Osteocyte (in vitro differentiated cells): ENCODE data around the gene CD52. TPM values are rescaled to one million over a fixed set of nuclear protein-coding genes. Genes with fewer than 3 reads are reported as not detected.

Experiments used
- DNase-seq: peaks from one replicate; pipeline ENCODE4 v3.0.0; 2021; ENCODE audit warnings: mixed read lengths; ENCODE audit not compliant: unreplicated experiment; ENCODE audit errors: extremely low spot score
- H3K27ac Mint-ChIP-seq: one replicate; pipeline ENCODE4 v1.8.0; 2021; ENCODE audit warnings: mild to moderate bottlenecking, mixed read lengths; ENCODE audit not compliant: unreplicated experiment
- H3K27me3 Mint-ChIP-seq: one replicate; pipeline ENCODE4 v1.8.0; 2021; ENCODE audit warnings: mixed read lengths; ENCODE audit not compliant: unreplicated experiment
- H3K36me3 Mint-ChIP-seq: one replicate; pipeline ENCODE4 v1.8.0; 2021; ENCODE audit warnings: mixed read lengths; ENCODE audit not compliant: unreplicated experiment
- H3K4me1 Mint-ChIP-seq: one replicate; pipeline ENCODE4 v1.8.0; 2021; ENCODE audit warnings: mixed read lengths; ENCODE audit not compliant: unreplicated experiment
- H3K4me3 Mint-ChIP-seq: one replicate; pipeline ENCODE4 v1.8.0; 2021; ENCODE audit warnings: mild to moderate bottlenecking, moderate library complexity, mixed read lengths; ENCODE audit not compliant: unreplicated experiment
- H3K9me3 Mint-ChIP-seq: one replicate; pipeline ENCODE4 v1.8.0; 2021; ENCODE audit warnings: mixed read lengths; ENCODE audit not compliant: unreplicated experiment
- CTCF ChIP-seq: fragments of 200-600 bp; sonication (generic); IDR thresholded peaks from 2 replicates; pipeline ENCODE4 v1.5.0; 2021; ENCODE audit warnings: antibody characterized with exemption, mild to moderate bottlenecking, moderate library complexity
- total RNA-seq: library from RNA; stranded (reverse); gene quantifications from 2 replicates; pipeline ENCODE4 v1.2.1, GENCODE V29; 2021

CD52 gene
- total RNA-seq, 1 donor from 2014 or later, result not detected

- no peak for DNase-seq
- peaks cover 47% of the 10 kb centered on the region for H3K4me1 Mint-ChIP-seq
- TF ChIP-seq CTCF, result peak; percentile 73
- H3K36me3 Mint-ChIP-seq, result peaks cover 1% of the 10 kb centered on the region
- H3K27me3 Mint-ChIP-seq, result no peaks in the 10 kb centered on the region
- H3K27ac Mint-ChIP-seq, result peak overlapping the region; percentile 89
- H3K9me3 Mint-ChIP-seq, result no peaks in the 10 kb centered on the region
- H3K4me3 Mint-ChIP-seq, result no peak overlapping the region
Observed at GRCh38 chr1:26284597-26285347, 33.0 kb upstream of the CD52 start.

GRCh38 chr1:26285366-26286063, 32.2 kb upstream of the CD52 start:
- TF ChIP-seq CTCF, result peak; percentile 31
- Mint-ChIP-seq H3K27me3 (no peaks in the 10 kb centered on the region), H3K36me3 (peaks cover 1% of the 10 kb centered on the region), H3K4me3 (no peak overlapping the region), H3K9me3 (no peaks in the 10 kb centered on the region), H3K27ac (no peak overlapping the region), H3K4me1 (peaks cover 44% of the 10 kb centered on the region)
- DNase-seq, result no peak

GRCh38 chr1:26286064-26286416, 31.7 kb upstream of the CD52 start:
- DNase-seq, result no peak
- no peaks in the 10 kb centered on the region for H3K9me3 Mint-ChIP-seq
- H3K36me3 Mint-ChIP-seq, result peaks cover 1% of the 10 kb centered on the region
- no peak overlapping the region for H3K27ac Mint-ChIP-seq
- H3K27me3 Mint-ChIP-seq, result no peaks in the 10 kb centered on the region
- TF ChIP-seq CTCF, result no peak
- H3K4me1 Mint-ChIP-seq, result peaks cover 40% of the 10 kb centered on the region
- H3K4me3 Mint-ChIP-seq, result no peak overlapping the region

GRCh38 chr1:26287033-26287711, 30.6 kb upstream of the CD52 start:
- Mint-ChIP-seq H3K4me1 (peaks cover 31% of the 10 kb centered on the region), H3K27me3 (no peaks in the 10 kb centered on the region), H3K9me3 (no peaks in the 10 kb centered on the region), H3K36me3 (peaks cover 1% of the 10 kb centered on the region), H3K4me3 (no peak overlapping the region), H3K27ac (peak overlapping the region; percentile 15)
- no peak for TF ChIP-seq CTCF
- no peak for DNase-seq

- Mint-ChIP-seq H3K27me3 (no peaks in the 10 kb centered on the region), H3K4me1 (peaks cover 26% of the 10 kb centered on the region), H3K4me3 (no peak overlapping the region), H3K36me3 (peaks cover 1% of the 10 kb centered on the region), H3K27ac (no peak overlapping the region), H3K9me3 (no peaks in the 10 kb centered on the region)
- no peak for DNase-seq
- no peak for TF ChIP-seq CTCF
Observed at GRCh38 chr1:26287811-26288210, 29.9 kb upstream of the CD52 start.
